SH-SY5Y (cell line): ENCODE measurements around the gene SFXN1.

ENCODE experiments used
- GATA2 ChIP-seq: IDR thresholded peaks from 2 replicates; pipeline ENCODE4 v1.6.1; 2011; ENCODE audit warnings: mild to moderate bottlenecking, low read depth, low read length
- GATA3 ChIP-seq: IDR thresholded peaks from 2 replicates; pipeline ENCODE4 v1.6.1; 2011; ENCODE audit warnings: low read depth, mild to moderate bottlenecking, low read length, moderate library complexity

- TF ChIP-seq GATA2 (no peak), GATA3 (no peak)
These were observed 95.3 kb downstream of the SFXN1 start for GRCh38 chr5:175573493-175574269.
